ENCODE results near the gene WDR1. TPM values are rescaled to one million over a fixed set of nuclear protein-coding genes. Genes with fewer than 3 reads are reported as not detected.

Gene WDR1
- 164 TPM for polyA plus RNA-seq (ENCODE audit: insufficient read length)

GRCh38 chr4:10116569-10117358 is at the start of gene WDR1:
TSS of gene WDR1 (minus strand) at chr4:10116799. CDS start at chr4:10116666, 133 bp downstream.
- DNase-seq: peak; percentile 98

DNA sequence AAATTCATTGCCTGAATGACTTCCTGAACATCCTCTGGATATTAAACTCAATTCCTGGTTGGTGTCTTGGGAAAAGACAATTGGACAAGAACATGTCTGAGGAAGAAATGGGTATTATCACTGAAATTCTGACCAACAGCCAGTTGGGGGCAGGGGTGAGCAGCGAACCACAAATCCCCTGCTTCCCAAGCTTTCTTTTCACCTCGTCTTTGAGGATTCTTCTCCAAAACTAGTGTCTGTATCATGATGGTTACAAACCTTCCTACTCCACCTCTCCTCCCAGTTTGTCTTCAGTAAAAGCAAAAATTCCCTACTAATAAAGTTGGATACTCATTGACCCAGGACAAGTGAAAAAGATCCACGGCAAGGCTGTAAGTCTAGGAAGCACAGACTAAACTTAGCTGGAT is 48.3 kb upstream of the WDR1 start:
- no peak for DNase-seq

GRCh38 chr4:10163296-10163695 is 46.7 kb upstream of the WDR1 start:
- DNase-seq: no peak

DNA sequence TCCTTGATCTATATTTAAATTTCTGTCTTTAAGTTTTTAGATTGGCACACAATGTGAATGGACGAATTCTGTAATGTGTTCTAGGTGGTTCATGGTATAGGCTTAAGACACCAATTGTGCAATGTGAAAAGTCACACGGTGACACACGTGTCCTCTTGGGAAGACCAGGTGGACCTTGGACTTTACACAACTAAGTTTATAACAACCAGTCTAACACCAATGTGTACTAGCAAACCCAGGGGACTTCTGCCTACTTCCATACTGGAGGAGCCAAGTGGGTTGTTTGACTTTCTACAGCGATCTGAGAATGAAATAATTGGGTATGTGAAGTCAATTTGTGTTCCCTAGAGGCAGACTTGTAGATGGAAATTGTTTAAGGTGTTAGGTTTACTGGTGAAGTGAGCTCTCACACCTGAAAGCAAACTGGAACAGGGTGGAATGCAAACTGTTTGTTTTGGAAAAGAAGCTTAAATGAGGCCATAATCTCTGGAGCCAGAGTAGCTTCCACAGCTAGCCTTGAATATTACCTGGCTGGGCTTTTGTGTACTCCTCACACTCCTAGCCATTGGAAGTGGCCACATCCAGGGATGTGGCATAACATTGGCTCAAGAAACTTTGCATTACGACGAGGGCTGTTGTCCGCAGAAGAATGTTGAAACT is 45.9 kb upstream of the WDR1 start:
- no peak for DNase-seq

DNA sequence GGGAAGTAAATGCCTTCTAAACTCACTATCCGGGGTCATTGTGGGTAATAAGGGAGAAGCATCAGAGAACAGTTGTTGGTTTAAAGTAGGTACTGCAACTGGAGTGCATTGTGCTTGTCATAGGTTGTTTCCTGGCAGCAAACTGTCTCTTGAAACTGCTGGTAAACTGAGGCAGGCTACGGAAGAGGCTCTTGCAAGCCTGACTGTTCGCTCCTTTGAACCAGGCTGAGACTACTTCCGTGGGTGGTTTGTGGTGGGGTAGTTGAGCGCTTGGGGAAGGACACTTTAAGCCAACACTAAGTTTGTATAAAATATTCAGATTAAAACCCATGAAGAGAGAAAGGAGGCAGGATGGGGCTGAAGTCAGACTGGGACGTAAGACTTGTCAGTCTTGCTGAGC is 45.2 kb upstream of the WDR1 start:
- DNase-seq: no peak

DNA sequence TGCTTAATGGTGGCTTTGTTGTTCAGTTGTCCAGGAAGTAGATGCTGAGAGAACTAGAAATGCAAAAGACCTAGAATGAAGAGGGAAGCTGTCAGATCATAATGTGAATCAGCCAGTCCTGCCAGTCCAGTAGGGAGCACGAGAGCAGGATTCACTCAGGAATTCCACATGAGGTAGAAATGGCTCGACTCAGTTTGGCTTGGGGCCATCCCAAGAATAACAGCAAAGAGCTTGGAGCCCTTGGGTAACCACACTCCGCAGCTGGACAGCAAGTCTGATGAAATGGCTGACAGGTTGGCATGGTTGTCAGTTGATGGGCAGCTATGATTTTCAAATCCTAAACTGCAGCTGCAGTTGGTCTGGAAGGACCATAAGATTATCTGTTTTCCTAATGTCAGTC is 44.5 kb upstream of the WDR1 start:
- no peak for DNase-seq

DNA sequence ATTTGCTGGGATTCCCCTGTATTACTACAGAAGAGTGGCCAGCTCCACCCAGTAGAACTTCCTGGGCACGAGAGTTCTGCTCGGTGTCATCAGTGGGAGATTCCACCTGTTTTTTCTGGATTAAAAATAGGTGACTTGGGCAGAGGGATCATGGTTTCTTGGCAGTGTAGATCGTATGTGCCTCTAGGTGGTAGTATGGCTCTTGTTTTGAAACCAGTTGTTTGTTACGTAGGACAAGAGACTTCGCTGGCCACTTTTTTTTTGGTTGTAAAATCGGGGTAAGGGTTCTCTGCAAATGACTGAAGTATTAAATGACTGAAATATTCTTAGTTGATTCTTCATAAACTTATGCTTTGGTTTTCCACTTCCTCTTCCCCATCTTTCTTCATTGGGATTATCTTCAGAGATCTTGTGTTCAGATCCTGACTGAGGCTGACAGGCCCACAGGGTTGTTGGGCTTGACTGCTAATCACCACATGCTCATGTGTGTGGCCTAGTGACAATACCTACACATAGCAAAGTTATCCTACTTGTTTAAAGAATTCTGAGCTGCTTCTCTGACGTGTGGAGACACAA is 43.8 kb upstream of the WDR1 start:
- DNase-seq: no peak

DNA sequence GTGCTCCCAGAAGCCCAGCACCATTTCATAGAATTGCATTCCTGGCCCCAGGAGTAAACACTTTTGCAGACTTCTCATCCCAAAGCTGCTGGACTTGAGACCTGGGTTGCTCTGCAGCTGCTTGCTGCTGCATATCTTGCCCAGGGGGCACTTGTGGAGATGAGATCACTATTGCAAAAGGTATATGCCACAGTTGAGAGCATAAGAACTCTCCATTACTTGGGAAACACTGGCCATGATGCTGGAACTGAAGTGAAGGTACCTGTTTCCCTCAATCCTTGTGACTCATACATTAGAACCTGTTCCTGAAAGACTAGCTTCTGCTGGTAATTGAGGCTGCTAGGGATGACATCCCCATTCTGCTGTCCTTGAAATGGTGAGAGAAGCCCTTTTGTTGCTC is 43.1 kb upstream of the WDR1 start:
- DNase-seq: no peak

DNA sequence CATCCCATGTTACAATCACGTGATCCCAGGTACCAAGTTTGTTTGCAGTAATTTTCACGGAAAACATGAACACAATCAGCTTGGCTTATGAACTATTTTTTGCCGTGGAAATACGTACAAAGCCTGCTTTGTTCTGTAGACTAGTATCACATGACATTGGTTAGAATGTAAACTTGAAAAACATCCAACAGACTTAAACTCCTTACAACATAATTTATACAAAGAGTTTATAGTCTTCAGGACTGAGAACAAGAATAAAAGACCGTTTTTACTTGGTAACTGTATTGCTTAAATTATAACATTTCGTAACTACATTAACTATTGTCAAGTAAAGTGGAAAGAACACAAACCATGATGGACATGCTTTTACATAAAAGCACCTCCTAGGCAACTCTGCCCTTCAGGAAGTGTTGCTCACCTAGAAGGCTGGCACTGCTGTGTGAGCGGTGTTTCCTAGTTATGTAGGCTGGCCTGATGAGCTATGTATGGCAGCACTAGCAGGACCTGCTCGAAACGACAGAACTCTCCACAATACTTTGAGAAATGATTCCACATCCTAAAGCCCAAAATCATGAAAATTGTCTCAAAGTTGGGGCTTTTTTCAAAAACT is 41.8 kb upstream of the WDR1 start:
- no peak for DNase-seq

DNA sequence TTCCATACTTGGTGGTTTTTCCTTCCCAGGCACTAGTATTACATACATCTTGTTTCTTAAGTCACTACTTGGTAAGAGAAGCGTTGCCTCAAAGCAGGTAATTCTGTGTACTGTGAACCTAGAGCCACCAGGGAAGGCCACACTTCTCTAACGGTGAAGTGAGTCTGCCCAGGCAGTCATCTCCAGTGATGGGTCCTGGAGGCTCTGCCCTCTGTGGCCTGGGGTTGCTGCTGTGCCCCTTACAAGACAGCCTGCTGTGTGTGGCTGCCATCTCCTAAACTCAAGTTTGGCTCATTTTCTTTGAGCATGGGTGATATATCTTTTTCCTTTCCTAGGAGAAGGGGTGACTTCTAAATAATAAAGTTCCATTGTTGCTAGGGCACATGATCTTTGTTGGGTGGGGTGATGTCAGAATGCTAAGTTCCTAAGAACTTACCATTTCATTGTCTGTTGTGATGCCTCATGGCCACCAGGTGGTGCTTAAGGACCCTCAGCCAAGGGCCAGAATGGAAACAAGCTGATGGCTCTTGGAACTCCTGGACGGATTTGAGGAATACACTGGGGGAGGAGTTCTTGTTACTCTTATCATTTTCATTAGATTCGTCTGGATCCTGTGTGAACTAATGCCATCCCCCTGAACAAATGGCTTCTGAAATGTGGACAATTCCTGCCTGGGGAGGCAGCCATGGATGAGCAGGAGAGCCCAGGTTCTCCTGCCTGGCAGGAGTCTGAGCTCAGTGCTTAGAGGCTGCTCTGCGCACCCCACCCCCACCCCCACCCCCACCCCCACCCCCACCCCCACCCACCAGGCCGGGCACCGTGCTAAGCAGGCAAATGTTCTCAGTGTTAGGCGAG is 41.1 kb upstream of the WDR1 start:
- DNase-seq: peak; percentile 57

GRCh38 chr4:10154241-10154640 is 37.6 kb upstream of the WDR1 start:
- no peak for DNase-seq

GRCh38 chr4:10153161-10153560 is 36.6 kb upstream of the WDR1 start:
- DNase-seq: no peak

- DNase-seq: no peak
These were observed 34.6 kb upstream of the WDR1 start for GRCh38 chr4:10151182-10151581.

DNA sequence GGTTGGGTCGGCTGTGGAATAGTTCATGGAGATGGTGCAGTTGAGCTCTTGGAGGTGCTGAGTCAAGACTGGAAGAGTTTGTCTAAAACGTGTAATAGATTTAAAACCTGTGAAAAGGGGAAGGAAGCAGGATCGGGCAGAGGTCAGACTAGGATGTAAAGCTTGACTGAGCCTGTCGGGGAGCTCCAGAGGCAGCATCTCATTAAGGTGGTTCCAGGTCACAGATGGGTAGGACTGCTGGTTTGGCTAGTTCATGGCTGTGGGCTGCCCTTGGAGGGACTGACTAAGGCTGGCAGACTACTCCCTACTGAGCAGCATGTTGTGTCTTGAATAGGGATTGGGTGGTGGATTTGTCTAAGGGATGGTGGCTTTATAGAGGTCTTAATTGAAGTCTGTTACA is 28.4 kb upstream of the WDR1 start:
- no peak for DNase-seq

GRCh38 chr4:10144479-10144878 is 27.9 kb upstream of the WDR1 start:
- no peak for DNase-seq

- DNase-seq: no peak
These were observed 26.6 kb upstream of the WDR1 start for GRCh38 chr4:10143171-10143570.

GRCh38 chr4:10140866-10141759 is 24.5 kb upstream of the WDR1 start:
- no peak for DNase-seq

DNA sequence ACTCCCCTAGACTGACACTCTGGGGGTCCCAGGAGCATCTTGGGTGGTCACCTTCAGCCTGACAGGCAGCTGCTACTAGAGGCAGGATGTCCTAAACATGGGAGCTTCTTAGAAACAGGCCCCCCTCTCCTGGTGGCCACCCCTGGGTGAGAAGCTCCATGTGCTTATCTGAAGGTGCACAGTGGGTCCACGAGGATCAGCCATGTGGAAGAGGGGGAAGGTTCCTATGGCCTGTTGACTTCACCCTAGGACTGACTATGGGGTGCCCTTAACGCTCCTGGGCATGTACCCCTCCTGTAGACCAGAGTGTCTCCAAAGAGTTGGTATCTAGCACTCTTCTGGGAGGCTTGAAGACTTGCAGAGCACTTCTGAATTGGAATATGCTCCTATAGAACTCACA is 22.9 kb upstream of the WDR1 start:
- DNase-seq: no peak

- DNase-seq: no peak
These were observed 18.7 kb upstream of the WDR1 start for GRCh38 chr4:10135260-10135659.

- no peak for DNase-seq
These were observed 17.5 kb upstream of the WDR1 start for GRCh38 chr4:10134141-10134540.

GRCh38 chr4:10131202-10131601 is 14.6 kb upstream of the WDR1 start:
- no peak for DNase-seq

All from hindlimb muscle (tissue), 1 donor.